HT-29 (cell line): Measurements from ENCODE around the gene OR6B2. TPM values are rescaled to one million over a fixed set of nuclear protein-coding genes. Genes with fewer than 3 reads are reported as not detected.

Experiments used
- DNase-seq: peaks from one replicate; pipeline ENCODE4 v3.0.0-alpha.2; 2015; ENCODE audit warnings: low spot score
- total RNA-seq: library from RNA; depleted of rRNA; stranded (reverse); fragments of >200 nt; shearing (Covaris generic); gene quantifications from 2 replicates; pipeline ENCODE4 v1.2.3, GENCODE V29; 2014

Gene OR6B2
- total RNA-seq, 1 experiment from 2014 or later: not detected

GRCh38 chr2:240041363-240041762, 11.1 kb upstream of the OR6B2 start:
- no peak for DNase-seq

- no peak for DNase-seq
These were observed 7.1 kb upstream of the OR6B2 start for GRCh38 chr2:240037358-240037757.

- DNase-seq: no peak
These were observed 3.1 kb upstream of the OR6B2 start for GRCh38 chr2:240033330-240033678.

- no peak for DNase-seq
These were observed 2.4 kb upstream of the OR6B2 start for GRCh38 chr2:240032406-240033329.

GRCh38 chr2:240024766-240025165, 5.5 kb downstream of the OR6B2 start:
- DNase-seq: peak; percentile 22

- DNase-seq: no peak
These were observed 6.4 kb downstream of the OR6B2 start for GRCh38 chr2:240023792-240024191.

- DNase-seq: peak; percentile 77
These were observed 8.6 kb downstream of the OR6B2 start for GRCh38 chr2:240021488-240022104.

GRCh38 chr2:240018071-240018750, 12.0 kb downstream of the OR6B2 start:
- no peak for DNase-seq

GRCh38 chr2:240014327-240014726, 15.9 kb downstream of the OR6B2 start:
- DNase-seq: no peak

GRCh38 chr2:240013343-240013742, 16.9 kb downstream of the OR6B2 start:
- DNase-seq: peak; percentile 37

GRCh38 chr2:240002983-240003382, 27.2 kb downstream of the OR6B2 start:
- no peak for DNase-seq

- no peak for DNase-seq
These were observed 29.6 kb downstream of the OR6B2 start for GRCh38 chr2:240000671-240001070.

GRCh38 chr2:239997686-239998409, 32.4 kb downstream of the OR6B2 start:
- DNase-seq: no peak

GRCh38 chr2:239994086-239994485, 36.1 kb downstream of the OR6B2 start:
- DNase-seq: no peak

GRCh38 chr2:239993291-239993690, 36.9 kb downstream of the OR6B2 start:
- no peak for DNase-seq

- DNase-seq: peak; percentile 63
These were observed 38.4 kb downstream of the OR6B2 start for GRCh38 chr2:239991689-239992314.

- no peak for DNase-seq
These were observed 39.3 kb downstream of the OR6B2 start for GRCh38 chr2:239990966-239991365.

- DNase-seq: no peak
These were observed 44.9 kb downstream of the OR6B2 start for GRCh38 chr2:239985356-239985755.

GRCh38 chr2:239984421-239985194, 45.6 kb downstream of the OR6B2 start:
- no peak for DNase-seq

GRCh38 chr2:239983004-239983778, 47.0 kb downstream of the OR6B2 start:
- no peak for DNase-seq
